Measurements from ENCODE around the gene WDR87. TPM values are rescaled to one million over a fixed set of nuclear protein-coding genes. Genes with fewer than 3 reads are reported as not detected.

WDR87 gene
- total RNA-seq, 4 donors from 2014 or later = not detected

DNA sequence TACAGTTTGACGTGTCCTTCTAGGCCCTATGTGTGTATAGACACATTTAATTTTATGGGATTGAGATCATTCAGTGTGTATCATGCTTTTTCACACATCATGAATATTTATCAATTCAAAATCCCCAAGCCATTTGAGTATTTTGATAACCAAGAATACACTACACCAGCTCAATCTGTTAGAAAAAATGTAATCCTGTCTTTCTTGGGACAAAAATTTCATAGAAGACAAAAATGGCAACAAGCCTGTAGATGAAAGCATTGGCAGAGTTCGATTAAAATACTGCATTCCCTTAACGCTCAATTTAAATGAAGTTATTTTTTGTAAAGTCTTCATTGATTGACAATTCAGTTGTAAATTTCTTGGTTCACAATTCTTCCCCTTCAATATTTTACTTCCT lies 41.9 kb downstream of the WDR87 start:
- DNase-seq (ENCODE audit: low spot score) (no peak), ATAC-seq (ENCODE audit: low FRiP score) (no peak)
- TF ChIP-seq, protein P1, sequence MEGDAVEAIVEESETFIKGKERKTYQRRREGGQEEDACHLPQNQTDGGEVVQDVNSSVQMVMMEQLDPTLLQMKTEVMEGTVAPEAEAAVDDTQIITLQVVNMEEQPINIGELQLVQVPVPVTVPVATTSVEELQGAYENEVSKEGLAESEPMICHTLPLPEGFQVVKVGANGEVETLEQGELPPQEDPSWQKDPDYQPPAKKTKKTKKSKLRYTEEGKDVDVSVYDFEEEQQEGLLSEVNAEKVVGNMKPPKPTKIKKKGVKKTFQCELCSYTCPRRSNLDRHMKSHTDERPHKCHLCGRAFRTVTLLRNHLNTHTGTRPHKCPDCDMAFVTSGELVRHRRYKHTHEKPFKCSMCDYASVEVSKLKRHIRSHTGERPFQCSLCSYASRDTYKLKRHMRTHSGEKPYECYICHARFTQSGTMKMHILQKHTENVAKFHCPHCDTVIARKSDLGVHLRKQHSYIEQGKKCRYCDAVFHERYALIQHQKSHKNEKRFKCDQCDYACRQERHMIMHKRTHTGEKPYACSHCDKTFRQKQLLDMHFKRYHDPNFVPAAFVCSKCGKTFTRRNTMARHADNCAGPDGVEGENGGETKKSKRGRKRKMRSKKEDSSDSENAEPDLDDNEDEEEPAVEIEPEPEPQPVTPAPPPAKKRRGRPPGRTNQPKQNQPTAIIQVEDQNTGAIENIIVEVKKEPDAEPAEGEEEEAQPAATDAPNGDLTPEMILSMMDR (IDR thresholded peaks at IDR 0.05) = no peak

GRCh38 chr19:37855098-37855497 lies 51.3 kb downstream of the WDR87 start:
- ATAC-seq (ENCODE audit: low FRiP score) = no peak
- TF ChIP-seq, protein P1 (IDR thresholded peaks at IDR 0.05) = no peak

DNA sequence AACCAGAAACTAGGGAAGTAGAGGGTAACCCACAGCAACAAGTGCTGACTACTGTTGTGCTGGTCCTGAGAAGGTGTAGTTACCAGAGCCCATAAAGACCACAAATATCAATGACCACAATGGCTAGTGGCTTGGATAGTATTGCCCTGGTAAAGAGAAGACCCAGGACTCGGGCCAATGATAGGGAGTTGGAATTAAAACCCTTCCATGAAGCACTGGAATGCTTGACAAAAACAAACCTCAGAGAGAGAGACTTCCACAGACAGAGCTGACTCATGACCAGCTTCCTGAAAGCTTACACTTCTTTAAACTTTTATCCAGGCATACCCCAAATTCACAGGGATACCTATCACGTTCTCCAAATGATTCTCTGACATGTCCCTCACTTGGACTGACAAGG lies 60.5 kb downstream of the WDR87 start:
- no peak for DNase-seq (ENCODE audit: low spot score)
- ATAC-seq (ENCODE audit: low FRiP score) = no peak
- TF ChIP-seq, protein P1 (IDR thresholded peaks at IDR 0.05) = no peak

More at GRCh38 chr19:37855098-37855497, 51.3 kb downstream of the WDR87 start:
- no peak for DNase-seq (ENCODE audit: low spot score)

Other genes starting within 250 kb of the WDR87 start
- 1 to 10 TPM; 1.8 to 5.4 (median 3.1) TPM for gene ZNF607, start 186.8 kb downstream of the WDR87 start, total RNA-seq
- gene ZNF573, start 127.0 kb downstream of the WDR87 start, total RNA-seq = 10 to 100 TPM in 1 of 4 donors, 1 to 10 TPM in 3; 4.4 to 17.5 (median 5.5) TPM
- gene SIPA1L3, start 614 bp upstream of the WDR87 start, total RNA-seq = 10 to 100 TPM in 2 of 4 donors, 1 to 10 TPM in 2; 8.9 to 14.7 (median 12.0) TPM

All from omental fat pad (tissue), 4 donors.